Activated CD4-positive, alpha-beta T cell treated with anti-CD3 and anti-CD28 coated beads, Interleukin-2, amount 10 ng/mL, durations not matched to agents 7 days and 5 days (primary cell): Measurements from ENCODE around the gene CCR5AS.
"Not testable (repeated sequence)": the region's sequence is repeated elsewhere in the genome, so short reads cannot be mapped to it uniquely, and the experiment has no call there.

Experiments
- CTCF ChIA-PET: fragments of 350-600 bp; sonication (Branson Sonifier 250); formaldehyde crosslinking; loops from one replicate; lab custom pipeline; 2021; ENCODE audit warnings: antibody characterized with exemption; lab: Charles Lee
- POLR2A ChIA-PET: fragments of 350-600 bp; sonication (Branson Sonifier 250); formaldehyde crosslinking; loops from one replicate; lab custom pipeline; 2021; ENCODE audit warnings: antibody characterized with exemption; lab: Charles Lee
- DNase-seq: peaks from one replicate; pipeline ENCODE4 v3.0.0-alpha.2; 2020
- H3K27ac Mint-ChIP-seq: one replicate; pipeline ENCODE4 v1.8.0; 2021; ENCODE audit warnings: mild to moderate bottlenecking, moderate library complexity, mixed read lengths
- H3K27me3 Mint-ChIP-seq: one replicate; pipeline ENCODE4 v1.8.0; 2021; ENCODE audit warnings: mixed read lengths
- H3K36me3 Mint-ChIP-seq: one replicate; pipeline ENCODE4 v1.8.0; 2021; ENCODE audit warnings: low read depth, mixed read lengths
- H3K4me1 Mint-ChIP-seq: one replicate; pipeline ENCODE4 v1.8.0; 2021; ENCODE audit warnings: mixed read lengths
- H3K4me3 Mint-ChIP-seq: one replicate; pipeline ENCODE4 v1.8.0; 2021; ENCODE audit warnings: mild to moderate bottlenecking, moderate library complexity, mixed read lengths
- H3K9me3 Mint-ChIP-seq: one replicate; pipeline ENCODE4 v1.8.0; 2021; ENCODE audit warnings: mixed read lengths

The CCR5AS gene

DNA sequence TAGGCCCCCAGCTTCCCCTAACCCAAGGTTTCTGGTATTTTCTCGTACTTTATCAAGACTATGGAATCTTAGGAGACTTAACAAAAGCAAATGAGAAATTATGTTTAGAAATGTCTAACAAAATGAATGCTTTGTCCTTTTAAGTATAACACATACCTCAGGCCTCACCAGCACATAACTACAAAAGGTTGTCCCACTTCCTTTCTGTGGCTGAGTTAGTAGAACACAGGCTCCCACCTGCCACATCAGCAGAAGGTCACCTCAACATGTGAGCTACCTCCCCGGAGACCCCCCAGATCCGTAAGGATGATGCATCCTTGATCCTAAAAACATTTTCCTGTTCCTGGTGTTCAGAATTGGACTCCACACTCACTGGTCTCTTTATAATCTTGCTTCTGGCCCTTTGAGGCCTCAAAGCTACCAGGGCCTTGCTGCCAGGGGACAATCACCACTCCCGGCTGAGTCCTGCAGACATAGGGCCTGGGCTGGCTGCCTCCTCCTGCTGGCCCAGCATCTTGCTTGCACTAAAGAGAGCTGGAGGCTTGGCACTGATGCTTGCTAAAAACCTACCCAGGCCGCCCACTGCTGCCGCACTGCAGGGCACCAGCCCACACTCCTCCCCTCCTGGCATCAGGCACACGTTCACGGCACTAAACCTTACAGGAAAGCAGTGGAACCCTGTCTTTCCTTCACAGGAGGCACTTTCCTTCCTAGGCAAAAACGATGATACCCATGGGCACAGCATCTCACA is 3.0 kb upstream of the CCR5AS start:
- no peaks in the 10 kb centered on the region for H3K9me3 Mint-ChIP-seq
- H3K27me3 Mint-ChIP-seq = no peaks in the 10 kb centered on the region
- CTCF ChIA-PET = interaction anchor here (0.9 to 1.1 kb wide), 2 partner anchors 134 to 325 kb away, joined by 3 read pairs; no protein-coding TSS in a partner anchor
- DNase-seq = no peak
- H3K27ac Mint-ChIP-seq = no peak overlapping the region
- peaks cover 40% of the 10 kb centered on the region for H3K4me1 Mint-ChIP-seq
- POLR2A ChIA-PET = no interaction called here
- peaks cover 12% of the 10 kb centered on the region for H3K36me3 Mint-ChIP-seq
- no peak overlapping the region for H3K4me3 Mint-ChIP-seq

DNA sequence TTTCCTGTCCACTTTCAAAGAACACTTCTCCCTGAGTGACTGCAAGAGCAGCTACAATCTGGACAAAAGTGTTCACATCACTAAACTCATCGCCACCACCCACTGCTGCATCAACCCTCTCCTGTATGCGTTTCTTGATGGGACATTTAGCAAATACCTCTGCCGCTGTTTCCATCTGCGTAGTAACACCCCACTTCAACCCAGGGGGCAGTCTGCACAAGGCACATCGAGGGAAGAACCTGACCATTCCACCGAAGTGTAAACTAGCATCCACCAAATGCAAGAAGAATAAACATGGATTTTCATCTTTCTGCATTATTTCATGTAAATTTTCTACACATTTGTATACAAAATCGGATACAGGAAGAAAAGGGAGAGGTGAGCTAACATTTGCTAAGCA is 2.0 kb upstream of the CCR5AS start:
- CTCF ChIA-PET = interaction anchor here (1.1 to 2.4 kb wide), 2 partner anchors 16 to 133 kb away, joined by 3 to 9 read pairs; no protein-coding TSS in a partner anchor
- DNase-seq = no peak
- POLR2A ChIA-PET = no interaction called here
- no peaks in the 10 kb centered on the region for H3K27me3 Mint-ChIP-seq
- peaks cover 12% of the 10 kb centered on the region for H3K36me3 Mint-ChIP-seq
- peaks cover 40% of the 10 kb centered on the region for H3K4me1 Mint-ChIP-seq
- no peaks in the 10 kb centered on the region for H3K9me3 Mint-ChIP-seq
- H3K27ac Mint-ChIP-seq = no peak overlapping the region
- no peak overlapping the region for H3K4me3 Mint-ChIP-seq

DNA sequence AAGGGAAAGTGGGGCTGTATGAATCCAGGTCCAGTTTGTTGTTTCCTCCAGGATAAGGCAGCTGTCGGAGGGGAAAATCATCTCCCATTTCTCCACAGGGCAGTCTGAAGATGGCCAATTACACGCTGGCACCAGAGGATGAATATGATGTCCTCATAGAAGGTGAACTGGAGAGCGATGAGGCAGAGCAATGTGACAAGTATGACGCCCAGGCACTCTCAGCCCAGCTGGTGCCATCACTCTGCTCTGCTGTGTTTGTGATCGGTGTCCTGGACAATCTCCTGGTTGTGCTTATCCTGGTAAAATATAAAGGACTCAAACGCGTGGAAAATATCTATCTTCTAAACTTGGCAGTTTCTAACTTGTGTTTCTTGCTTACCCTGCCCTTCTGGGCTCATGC is 1.1 kb upstream of the CCR5AS start:
- peaks cover 40% of the 10 kb centered on the region for H3K4me1 Mint-ChIP-seq
- peaks cover under 1% of the 10 kb centered on the region for H3K9me3 Mint-ChIP-seq
- POLR2A ChIA-PET = no interaction called here
- no peak for DNase-seq
- peak overlapping the region; percentile 93 for H3K27ac Mint-ChIP-seq
- CTCF ChIA-PET = interaction anchor here (0.9 to 2.4 kb wide), 4 partner anchors 9 to 81 kb away, joined by 3 to 9 read pairs (median 6); no protein-coding TSS in a partner anchor
- H3K4me3 Mint-ChIP-seq = peak overlapping the region; percentile 77
- H3K36me3 Mint-ChIP-seq = peaks cover 12% of the 10 kb centered on the region
- H3K27me3 Mint-ChIP-seq = peaks cover 2% of the 10 kb centered on the region

DNA sequence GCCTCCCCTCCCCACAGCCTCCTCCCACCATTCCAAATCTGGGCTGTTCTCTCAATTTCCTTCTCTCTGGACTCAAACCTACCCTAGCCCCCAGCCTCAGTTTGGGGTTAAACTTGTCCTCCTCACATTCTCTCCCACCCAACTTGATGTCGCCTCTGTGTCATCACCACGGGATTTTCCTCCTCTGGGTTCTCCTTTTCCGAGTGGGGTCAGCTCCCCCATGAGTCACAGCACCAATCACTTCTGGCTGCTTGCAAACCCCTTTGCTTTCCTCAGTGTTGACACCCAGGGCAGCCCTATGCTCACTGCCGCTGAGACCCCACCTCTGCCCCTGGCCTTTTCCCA is 451 bp downstream of the CCR5AS start:
- Mint-ChIP-seq H3K4me3 (peak overlapping the region; percentile 77), H3K9me3 (peaks cover 3% of the 10 kb centered on the region), H3K27ac (peak overlapping the region; percentile 93), H3K4me1 (peaks cover 40% of the 10 kb centered on the region), H3K36me3 (peaks cover 12% of the 10 kb centered on the region), H3K27me3 (peaks cover 7% of the 10 kb centered on the region)
- DNase-seq = no peak
- ChIA-PET POLR2A (no interaction called here), CTCF (interaction anchor here (1.4 kb wide), 1 partner anchor 28 kb away, joined by 4 read pairs; no protein-coding TSS in a partner anchor)

DNA sequence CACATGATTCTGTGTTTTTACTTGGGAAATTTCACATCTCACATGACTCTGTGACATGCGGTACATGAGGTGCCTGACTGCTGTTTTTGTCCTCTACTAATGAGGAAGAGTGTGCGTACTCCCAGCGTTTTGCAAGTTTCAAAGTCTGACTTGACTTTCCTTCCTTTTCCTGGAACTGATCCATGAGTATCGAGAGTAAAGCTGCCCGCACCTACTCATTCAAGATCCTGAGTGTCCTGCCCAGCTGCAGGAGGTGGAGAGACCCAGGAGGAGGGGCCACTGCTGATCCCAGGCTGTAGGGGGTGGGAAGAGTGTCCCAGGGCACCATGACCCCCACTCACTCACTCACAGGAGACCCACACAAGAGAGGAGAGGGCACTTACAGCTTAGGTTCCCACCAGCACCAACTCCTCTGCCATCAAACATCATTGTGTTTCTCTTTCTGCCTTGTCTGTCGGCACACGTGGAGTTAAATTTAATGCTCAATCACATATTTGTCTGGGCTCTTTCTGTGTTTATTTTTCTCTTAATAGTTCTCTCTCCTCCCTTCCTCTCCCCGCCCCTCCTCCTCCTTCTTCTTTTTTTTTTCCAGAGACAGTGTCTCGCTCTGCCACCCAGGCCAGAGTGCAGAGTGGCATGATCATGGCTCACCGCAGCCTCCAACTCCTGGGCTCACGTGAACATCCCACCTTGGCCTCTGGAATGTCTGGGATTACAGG is 1.4 kb downstream of the CCR5AS start:
- ChIA-PET CTCF (interaction anchor here (0.7 kb wide), 1 partner anchor 456 kb away, joined by 4 read pairs; no protein-coding TSS in a partner anchor), POLR2A (no interaction called here)
- Mint-ChIP-seq H3K27ac (no peak overlapping the region), H3K9me3 (peaks cover 3% of the 10 kb centered on the region), H3K4me3 (no peak overlapping the region), H3K36me3 (peaks cover 12% of the 10 kb centered on the region), H3K4me1 (peaks cover 40% of the 10 kb centered on the region), H3K27me3 (peaks cover 7% of the 10 kb centered on the region)
- DNase-seq = no peak

DNA sequence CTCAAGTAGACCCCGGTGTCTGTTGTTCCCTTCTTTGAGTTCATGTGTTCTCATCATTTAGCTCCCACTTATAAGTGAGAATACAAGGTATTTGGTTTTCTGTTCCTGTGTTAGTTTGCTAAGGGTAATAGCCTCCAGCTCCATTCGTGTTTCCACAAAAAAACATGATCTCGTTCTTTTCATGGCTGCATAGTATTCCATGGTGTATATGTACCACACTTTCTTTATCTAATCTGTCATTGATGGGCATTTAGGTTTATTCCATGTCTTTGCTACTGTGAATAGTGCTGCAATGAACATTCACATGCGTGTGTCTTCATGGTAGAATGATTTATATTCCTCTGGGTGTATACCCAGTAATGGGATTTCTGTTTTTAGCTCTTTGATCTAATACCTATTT is 4.0 kb downstream of the CCR5AS start:
- peaks cover 18% of the 10 kb centered on the region for H3K4me1 Mint-ChIP-seq
- CTCF ChIA-PET = interaction anchor here (1.5 to 1.7 kb wide), 2 partner anchors 33 to 135 kb away, joined by 3 to 4 read pairs; no protein-coding TSS in a partner anchor
- H3K36me3 Mint-ChIP-seq, POLR2A ChIA-PET, H3K27ac Mint-ChIP-seq, H3K4me3 Mint-ChIP-seq, H3K27me3 Mint-ChIP-seq, H3K9me3 Mint-ChIP-seq, DNase-seq: not testable (repeated sequence)

DNA sequence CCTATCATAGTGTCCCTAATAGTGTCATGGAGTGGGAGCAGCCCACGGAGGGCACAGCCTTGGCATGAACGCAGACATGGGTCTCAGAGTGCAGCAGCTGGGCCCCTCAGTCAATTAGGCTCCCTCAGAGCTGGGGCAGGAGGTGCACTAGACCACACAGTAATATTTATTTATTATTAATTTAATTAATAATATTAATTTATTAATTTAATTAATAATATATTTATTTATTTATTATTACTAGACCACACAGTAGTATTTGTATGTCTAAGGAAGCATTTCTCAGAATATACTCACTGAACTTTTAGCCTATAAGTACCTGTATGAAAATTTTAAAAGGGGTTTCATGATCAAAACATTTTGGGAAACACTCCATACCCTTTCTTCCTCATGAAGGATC is 5.3 kb downstream of the CCR5AS start:
- CTCF ChIA-PET = no interaction called here
- no peak overlapping the region for H3K27ac Mint-ChIP-seq
- no peak overlapping the region for H3K4me3 Mint-ChIP-seq
- POLR2A ChIA-PET = no interaction called here
- H3K36me3 Mint-ChIP-seq = no peaks in the 10 kb centered on the region
- no peak for DNase-seq
- H3K4me1 Mint-ChIP-seq = peaks cover 14% of the 10 kb centered on the region
- peaks cover 4% of the 10 kb centered on the region for H3K9me3 Mint-ChIP-seq
- peaks cover 12% of the 10 kb centered on the region for H3K27me3 Mint-ChIP-seq

DNA sequence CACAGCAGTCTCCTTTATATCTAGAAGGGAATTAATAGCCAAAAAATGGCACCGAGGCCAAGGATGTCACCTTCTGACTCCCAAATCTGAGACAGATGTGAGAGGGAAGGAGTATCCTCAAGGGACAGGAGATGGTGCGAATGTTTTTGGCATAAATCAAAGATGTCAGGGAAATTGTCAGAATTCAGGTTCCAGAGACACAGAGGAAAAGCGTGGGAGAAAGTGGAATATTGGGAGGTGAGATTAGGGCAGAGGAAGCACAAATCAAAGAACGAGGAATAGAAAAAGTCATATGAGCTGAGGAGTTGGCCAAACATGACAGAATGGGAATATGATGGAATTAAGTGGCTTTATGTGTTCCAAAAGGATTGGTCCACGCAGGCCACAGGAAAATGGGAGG is 6.0 kb downstream of the CCR5AS start:
- peaks cover 16% of the 10 kb centered on the region for H3K4me1 Mint-ChIP-seq
- H3K36me3 Mint-ChIP-seq = no peaks in the 10 kb centered on the region
- DNase-seq = no peak
- no peak overlapping the region for H3K27ac Mint-ChIP-seq
- peaks cover 4% of the 10 kb centered on the region for H3K9me3 Mint-ChIP-seq
- no peak overlapping the region for H3K4me3 Mint-ChIP-seq
- H3K27me3 Mint-ChIP-seq = peaks cover 12% of the 10 kb centered on the region
- ChIA-PET POLR2A (no interaction called here), CTCF (no interaction called here)

DNA sequence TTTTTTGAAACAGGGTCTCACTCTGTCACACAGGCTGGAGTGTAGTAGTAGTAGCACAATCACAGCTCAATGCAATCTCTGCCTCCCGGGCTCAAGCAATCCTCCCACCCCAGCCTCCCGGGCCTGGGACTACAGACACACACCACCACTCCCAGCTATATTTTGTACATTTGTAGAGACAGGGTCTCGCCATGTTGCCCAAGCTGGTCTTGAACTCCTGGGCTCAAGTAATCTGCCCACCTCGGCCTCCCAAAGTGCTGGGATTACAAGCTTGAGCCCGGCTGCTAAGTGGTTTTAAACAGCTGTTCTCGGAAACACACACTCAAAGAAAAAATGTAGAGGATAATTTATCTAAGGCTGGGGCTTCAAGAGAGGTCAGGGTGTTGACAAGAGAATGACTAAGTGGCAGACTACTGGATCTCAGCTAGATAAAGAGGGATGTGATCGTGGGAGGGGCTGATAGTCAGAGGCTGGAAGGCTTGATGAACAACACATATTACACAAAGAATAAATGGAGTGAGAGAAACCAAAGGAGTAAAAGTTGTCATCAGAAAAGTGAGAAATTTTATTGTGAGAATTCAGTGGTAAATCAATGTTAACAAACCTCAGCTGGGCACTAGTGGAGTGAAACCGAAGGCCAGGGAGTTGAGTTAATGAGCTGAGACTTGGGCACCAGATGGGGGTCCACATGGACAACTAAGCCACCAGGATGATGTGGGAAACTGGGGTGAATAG is 6.7 kb downstream of the CCR5AS start:
- CTCF ChIA-PET = interaction anchor here (1.1 to 1.5 kb wide), 4 partner anchors 18 to 50 kb away, joined by 3 to 4 read pairs (median 3); no protein-coding TSS in a partner anchor
- Mint-ChIP-seq H3K27ac (no peak overlapping the region), H3K4me1 (peaks cover 18% of the 10 kb centered on the region), H3K9me3 (peaks cover 4% of the 10 kb centered on the region), H3K27me3 (peaks cover 12% of the 10 kb centered on the region), H3K36me3 (no peaks in the 10 kb centered on the region), H3K4me3 (no peak overlapping the region)
- POLR2A ChIA-PET = no interaction called here
- DNase-seq = no peak

DNA sequence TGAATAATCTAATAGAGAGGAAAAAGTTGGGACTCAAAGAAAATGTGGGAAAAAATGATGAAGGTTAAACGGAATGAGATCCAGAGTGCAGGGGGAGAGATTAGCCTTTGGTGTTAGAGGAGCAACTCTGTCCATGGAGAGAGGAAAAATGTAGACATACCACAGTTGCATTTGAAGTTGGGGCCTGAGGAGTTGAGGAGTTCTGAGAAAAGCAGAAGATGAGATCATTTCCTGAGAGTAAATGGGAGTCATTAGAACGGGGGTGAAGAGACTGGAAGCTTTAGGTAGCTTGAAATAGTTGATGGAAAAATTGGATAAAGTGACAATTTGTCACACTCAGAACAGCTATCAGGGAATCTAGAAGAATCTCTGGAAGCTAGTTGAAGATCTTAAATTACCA is 7.3 kb downstream of the CCR5AS start:
- H3K27me3 Mint-ChIP-seq = peaks cover 12% of the 10 kb centered on the region
- no peak overlapping the region for H3K27ac Mint-ChIP-seq
- no peak for DNase-seq
- POLR2A ChIA-PET = no interaction called here
- no peak overlapping the region for H3K4me3 Mint-ChIP-seq
- peaks cover 18% of the 10 kb centered on the region for H3K4me1 Mint-ChIP-seq
- H3K9me3 Mint-ChIP-seq = peaks cover 4% of the 10 kb centered on the region
- no peaks in the 10 kb centered on the region for H3K36me3 Mint-ChIP-seq
- CTCF ChIA-PET = interaction anchor here (1.1 to 1.5 kb wide), 4 partner anchors 18 to 49 kb away, joined by 3 to 4 read pairs (median 3); no protein-coding TSS in a partner anchor

DNA sequence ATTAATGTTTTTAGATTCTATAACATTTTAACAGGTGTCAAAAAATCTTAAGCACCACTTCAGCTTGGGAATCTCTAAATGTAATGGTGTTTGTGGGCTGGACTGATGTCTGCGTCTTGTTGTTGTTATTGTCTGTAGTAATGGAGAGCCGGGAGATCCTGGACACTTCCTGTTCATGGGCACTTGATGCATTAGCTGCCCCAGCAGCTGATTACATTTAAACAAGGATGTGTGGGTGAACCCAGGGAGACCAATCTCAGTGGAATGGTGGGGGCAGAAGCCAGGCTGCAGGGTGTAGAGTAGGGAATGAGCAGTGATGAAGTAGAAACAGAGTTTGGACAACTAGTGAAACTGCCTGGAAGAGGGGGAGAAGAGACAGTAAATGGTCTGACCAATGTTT is 7.8 kb downstream of the CCR5AS start:
- Mint-ChIP-seq H3K4me3 (no peak overlapping the region), H3K27me3 (peaks cover 12% of the 10 kb centered on the region), H3K36me3 (no peaks in the 10 kb centered on the region), H3K27ac (no peak overlapping the region), H3K9me3 (peaks cover 4% of the 10 kb centered on the region), H3K4me1 (peaks cover 18% of the 10 kb centered on the region)
- CTCF ChIA-PET = interaction anchor here (1.4 to 1.5 kb wide), 2 partner anchors 25 to 49 kb away, joined by 3 read pairs; no protein-coding TSS in a partner anchor
- POLR2A ChIA-PET = no interaction called here
- DNase-seq = no peak

DNA sequence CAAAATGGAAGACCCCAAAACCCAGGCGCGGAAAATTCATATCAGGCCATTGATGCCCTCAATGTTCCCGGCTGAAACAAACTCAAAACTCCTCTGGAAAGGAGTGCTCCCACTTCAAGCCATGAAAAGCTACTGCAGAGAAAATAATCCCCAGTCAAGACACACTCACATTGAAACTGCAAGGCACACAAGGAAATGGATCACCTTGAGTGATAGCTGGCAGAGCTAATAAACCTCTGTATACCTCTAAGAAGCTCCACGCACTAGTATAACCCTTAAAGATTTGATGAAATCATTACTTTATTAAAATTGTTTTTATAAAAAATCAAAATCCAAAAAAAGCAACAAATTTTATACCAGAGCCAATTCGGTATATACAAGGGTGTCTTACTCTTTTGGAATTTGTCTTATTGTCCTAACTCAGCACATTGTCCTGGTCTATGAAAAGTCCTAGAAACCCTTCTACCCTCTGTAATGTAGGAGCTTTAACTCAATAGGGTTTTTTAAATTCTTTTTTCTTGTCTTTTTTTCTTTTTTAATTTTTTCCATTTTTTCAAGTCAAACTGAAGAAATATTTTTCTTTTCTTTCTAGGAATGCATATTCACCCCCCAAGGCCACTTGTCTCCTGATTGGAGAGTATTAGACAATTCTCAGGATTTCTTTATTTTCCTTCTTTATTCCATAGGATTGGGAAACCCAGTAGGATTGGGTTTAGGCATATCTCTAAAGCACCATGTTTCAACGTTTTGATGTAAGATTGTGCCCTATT is 8.5 kb downstream of the CCR5AS start:
- H3K4me3 Mint-ChIP-seq = no peak overlapping the region
- peaks cover 12% of the 10 kb centered on the region for H3K27me3 Mint-ChIP-seq
- no peaks in the 10 kb centered on the region for H3K36me3 Mint-ChIP-seq
- H3K27ac Mint-ChIP-seq = no peak overlapping the region
- peaks cover 18% of the 10 kb centered on the region for H3K4me1 Mint-ChIP-seq
- POLR2A ChIA-PET = no interaction called here
- CTCF ChIA-PET = interaction anchor here (0.6 to 1.0 kb wide), 3 partner anchors 9 to 485 kb away, joined by 3 to 4 read pairs (median 4); no protein-coding TSS in a partner anchor
- no peak for DNase-seq
- H3K9me3 Mint-ChIP-seq = peaks cover 4% of the 10 kb centered on the region
